GM21619 (cell line): ENCODE data around the gene ERP27.

Experiments used
- ATAC-seq: cut with Tn5 transposase; IDR thresholded peaks from one replicate; pipeline ENCODE4 v1.9.1; 2021; ENCODE audit not compliant: unreplicated experiment

Gene ERP27

DNA sequence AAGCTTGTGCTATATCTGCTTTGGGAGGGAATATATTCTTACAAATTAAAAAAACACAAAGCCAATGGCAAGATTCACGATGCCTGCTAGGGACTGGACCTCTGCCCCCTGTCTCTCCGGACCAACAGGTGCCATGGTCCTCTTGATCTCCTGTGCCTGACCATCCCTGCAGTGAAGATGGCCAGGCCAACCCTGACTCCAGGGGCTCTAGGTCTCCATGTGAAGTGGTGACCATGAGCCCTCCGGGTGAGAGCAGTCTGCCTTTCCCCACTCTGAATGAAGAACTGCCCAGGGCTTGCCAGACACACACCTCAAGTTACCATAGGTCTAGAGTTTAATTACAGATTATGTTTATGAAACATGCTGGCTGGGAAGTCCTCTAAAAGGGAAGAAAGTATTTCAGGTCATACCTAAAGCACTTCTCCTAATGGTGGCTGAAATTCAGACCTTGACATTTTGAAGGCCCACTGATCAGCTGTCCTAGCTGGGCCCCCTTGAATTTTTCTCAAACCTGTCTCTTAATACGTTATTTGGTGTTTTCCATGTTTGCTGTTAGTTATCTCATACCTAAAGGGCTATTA, 21.7 kb upstream of the ERP27 start:
- ATAC-seq, result no peak

DNA sequence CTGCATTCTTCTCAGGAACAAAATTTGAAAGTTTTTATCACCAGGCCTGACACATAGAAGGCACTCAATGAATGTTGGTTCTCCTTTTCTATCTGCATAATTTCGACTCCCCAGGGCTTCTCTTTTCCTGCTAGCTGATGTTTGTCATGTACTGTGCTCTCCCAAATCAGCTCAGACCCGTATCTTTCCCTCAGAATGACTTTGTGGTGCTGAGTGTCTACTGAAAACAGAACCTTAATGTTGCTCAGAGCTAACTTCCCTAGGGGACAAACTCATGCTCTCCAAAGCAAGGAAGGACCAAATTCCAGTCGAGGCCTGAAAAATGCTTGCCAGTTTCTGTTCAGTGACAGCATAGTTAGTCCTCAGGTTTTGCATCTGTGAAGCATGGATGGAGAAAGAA, 21.1 kb upstream of the ERP27 start:
- ATAC-seq, result no peak

DNA sequence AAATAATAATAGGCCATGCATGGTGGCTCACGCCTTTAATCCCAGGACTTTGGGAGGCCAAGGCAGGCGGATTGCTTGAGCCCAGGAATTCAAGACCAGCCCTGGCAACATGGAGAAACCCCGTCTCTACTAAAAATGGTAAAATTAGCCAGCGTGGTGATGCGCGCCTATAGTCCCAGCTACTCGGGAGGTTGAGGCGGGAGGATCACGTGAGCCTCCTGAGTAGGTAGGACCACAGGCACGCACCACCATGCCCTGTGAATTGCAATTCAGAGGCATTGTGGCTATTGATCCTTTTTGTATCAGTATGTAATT, 20.7 kb upstream of the ERP27 start:
- no peak for ATAC-seq

DNA sequence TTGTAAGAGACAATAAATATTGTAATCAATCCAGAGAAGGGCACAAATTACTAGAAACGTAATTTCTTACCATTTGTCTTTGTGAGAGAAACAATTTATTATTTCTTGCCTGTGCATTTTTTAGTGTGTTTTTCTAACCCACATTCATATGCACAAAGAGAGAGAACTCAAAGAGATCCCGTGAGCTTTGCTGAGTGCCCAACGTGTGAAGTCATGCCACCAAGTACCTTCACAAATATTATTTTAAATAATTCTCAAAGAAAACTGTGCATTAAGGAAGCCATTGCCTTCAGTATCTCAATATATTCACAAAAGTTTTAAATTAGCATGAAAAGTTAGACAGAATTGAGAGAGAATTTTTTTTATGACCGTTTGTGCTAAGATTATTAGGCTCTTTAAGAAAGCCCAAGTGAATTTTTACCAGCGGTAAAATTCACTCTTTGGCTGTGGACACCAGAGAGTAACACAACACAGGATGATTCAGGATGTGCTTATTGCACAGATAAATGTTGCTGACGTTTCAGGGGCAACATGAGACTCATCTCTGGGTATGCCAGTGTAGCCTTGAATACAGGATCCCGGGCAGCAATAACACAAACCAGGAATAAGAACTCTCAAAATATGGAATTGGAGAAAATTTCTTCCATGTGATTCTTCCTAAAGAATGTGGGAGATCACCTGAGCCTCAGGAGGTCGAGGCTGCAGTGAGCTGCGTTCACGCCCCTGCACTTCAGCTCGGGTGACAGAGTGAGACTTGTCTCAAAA, 20.2 kb upstream of the ERP27 start:
- no peak for ATAC-seq

DNA sequence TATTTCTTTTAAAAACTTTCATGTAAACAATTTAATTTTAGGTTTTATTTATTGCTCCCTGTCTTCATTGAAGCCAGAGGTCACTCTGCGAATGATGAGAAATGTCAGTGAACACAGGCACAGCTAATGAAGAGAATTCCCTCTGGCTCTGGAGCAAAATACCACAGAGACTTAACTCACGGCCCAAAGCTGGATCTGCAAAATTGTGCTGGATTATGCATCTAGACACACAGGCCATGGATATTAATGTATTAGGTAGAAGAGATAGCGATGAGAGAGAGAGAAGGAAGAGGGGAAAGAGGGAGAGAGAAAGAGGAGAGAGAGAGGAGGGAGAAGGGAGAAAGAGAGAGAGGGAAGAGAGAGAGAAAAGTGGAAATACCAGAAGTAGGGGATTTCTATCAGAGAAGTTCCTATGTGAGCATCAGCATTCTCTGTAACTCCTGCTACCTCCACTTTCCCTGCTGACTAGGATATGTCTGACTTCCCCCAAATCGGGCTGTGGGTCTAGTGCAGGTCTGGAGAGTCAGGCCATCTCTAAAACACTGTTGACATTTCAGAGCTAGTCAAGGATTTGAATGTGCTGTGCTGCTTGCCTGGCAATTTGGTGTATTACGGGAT, 19.3 kb upstream of the ERP27 start:
- no peak for ATAC-seq

DNA sequence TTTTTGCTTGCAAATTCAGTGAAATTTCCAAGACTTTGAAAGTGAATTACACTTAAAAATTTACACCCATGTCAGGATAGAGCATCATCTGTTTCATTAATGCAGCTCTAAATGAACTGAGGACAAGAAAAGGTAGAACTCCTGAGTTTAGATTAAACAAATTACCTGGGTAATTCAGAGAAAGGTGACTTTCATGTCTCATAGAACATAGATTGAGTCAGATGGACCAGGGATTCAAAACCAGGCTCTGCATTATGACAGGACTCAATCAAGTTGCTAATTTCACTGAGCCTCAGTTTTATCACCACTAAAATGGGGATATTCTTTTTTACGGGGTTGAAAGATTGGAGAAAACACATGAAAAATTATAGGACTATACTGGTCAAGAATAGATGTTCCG, 18.6 kb upstream of the ERP27 start:
- ATAC-seq, result no peak

DNA sequence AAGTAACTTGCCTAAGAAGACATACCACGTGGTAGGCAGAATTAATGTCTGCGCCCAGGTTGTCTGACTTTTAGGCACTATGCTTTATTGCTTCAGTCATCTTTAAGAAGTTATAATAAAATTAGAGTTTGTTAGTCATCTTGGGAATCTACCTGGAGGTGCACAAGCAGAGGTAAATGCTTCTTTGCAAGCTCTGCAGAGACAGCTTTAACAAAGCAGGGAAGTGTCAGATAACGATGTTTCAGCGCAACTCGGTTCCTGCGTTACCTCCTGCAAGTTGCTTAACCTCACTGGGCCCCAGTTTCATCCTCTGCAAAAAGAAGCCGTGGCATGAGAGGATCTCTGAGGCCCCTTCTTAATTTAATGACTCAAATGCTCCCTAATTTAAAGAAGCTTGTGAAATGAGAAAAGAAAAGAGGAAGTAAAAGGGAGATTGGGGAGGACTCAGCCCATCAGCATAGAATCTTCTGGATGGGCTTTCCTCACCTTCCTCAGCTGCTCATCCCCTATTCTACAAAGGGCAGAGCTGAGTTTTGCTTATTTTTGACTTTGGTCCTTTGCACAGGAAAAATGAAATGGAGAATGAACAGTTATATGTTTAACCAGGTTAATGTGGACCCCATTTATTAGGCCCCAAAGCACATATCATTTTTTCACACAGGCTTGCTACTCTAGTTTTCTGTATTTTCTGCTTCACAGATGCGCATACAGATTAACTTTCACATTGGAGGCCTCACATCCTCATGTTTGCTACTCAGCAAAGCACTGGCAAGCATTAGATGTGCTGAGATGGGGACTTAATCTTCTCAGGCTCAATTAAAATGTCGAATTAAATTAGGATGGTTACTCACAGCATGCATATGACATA, 17.9 kb upstream of the ERP27 start:
- peak; percentile 29 for ATAC-seq

DNA sequence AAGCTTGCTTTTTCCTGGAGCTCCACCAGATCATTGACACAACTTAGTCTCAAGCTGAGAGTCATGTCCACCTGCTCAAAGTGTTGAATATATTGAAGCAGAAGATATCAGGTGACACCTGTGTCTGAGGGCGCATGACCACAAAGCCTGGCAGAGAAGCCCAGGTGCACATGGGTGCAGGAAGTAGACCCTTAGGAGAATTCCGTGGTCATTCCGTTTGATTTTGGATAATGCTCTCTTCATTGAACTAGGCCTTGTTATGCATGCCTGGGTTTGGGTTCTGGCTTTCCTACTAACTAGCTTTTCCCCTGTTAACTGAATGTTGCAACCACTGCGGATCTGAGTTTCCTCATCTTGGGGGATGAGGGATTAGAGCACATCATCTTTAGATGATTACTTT, 15.9 kb upstream of the ERP27 start:
- no peak for ATAC-seq

DNA sequence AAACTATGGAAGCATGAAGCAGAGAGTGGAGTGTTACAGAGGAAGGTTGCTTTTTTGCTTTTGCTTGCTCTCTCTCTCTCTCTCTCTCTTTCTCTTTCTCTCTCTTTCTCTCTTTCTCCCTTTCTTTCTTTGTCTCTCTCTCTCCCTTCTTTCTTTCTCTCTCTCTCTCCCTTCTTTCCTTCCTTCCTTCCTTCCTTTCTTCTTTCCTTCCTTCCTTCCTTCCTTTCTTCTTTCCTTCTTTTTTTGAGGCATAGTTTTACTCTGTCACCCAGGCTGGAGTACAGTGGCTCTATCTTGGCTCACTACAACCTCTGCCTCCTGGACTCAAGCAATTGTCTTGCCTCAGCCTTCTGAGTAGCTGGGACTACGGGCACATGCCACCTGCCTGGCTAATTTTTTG, 15.4 kb upstream of the ERP27 start:
- ATAC-seq, result no peak

DNA sequence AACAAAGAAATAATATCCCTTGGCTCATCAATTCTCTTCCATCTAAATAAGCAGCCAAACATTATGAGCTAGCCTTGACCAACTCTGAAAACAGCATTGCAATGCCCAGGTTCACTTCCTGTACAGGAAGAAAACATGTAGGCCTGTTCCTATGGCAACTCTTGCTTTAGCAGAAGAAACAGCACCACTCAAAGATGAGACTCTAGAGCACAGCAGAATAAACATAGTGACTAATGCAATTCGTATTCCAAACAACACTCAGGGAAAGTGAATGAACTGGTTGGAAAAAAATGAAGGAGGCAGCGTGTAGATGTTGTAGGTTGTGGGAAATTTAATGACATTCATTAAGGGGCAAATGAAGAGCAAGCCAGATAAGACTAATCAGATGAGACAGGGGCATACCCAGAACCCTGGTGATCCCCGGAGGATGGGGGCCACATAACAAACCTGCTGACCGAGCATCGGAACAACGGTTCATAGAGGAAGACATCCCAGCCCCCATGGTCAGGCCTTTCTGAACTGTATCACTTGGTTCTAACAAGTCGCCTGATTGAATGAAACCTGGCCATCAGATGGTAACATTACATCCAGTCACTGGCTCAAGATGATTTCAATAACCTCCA, 14.1 kb upstream of the ERP27 start:
- ATAC-seq, result peak; percentile 59

DNA sequence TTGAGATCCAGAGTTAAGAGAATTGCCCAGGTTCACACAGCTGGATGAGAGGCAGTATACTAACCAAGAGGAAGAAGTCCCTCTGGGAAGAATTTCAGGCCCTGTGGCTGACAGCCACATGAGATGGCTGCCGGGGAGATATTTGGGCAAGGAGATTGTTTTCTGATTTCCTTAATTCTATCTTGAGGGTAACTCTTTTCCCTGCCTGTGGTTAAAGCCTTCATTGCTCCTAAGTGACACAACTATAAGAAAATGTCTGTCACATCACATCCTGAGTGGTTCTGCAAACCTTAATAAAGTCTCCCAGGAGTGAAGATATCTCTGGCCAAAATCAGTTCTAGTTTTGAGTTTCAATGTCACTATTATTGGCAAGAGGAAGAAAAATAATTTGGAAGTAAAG, 13.5 kb upstream of the ERP27 start:
- ATAC-seq, result no peak

DNA sequence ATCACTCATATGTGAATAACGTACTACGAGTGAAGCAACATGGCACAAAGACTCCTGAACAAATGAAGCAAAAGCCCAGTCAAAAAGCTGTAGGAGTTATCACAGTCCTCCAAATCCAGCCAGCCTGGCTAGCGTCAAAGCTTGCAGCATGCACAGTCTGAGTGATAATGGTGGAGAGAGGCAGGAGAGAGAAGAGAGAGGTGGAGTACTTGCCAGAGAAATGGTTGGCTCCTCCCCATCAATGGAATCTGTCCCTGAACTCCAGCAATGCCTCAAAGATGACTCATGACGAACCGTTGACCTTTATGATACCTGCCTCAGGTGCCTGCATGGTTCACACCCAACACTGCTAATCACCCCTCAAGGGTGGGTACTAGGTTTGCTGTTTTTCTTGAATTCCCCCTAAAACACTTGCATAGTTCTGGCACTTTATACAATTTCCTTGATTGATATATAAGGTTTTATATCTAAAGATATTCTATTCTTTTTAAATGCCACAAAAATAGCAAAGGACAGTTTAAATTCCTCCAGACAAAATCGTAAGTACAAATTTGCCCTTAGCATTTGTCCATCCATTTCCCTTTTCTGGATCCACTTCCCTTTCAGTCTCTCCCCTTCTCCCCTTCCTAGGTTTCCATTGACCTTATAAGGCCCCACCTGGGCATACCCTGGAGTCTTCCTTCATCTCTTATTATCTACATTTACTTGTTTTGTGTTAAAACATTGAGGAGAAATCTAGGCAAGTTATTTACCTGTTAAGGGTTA, 12.8 kb upstream of the ERP27 start:
- no peak for ATAC-seq

DNA sequence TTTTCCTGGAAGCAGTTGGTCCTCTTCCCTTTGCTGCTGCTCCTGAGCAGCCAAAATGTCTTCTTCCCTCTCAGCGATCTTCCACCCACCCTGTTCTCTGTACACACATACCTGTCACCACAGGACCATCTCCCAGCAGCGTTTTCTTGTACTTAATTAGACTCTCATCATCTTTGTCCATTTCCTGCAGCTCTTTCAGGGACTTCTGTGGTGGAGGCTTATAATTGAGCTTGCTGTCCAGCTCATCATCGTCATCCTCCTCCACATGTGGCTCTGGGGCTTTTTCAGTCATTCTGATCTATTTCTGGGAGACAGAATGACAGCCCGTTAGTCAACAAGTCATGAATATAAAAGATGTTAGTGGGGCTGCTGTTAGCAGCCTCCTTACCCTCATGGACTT, 12.1 kb upstream of the ERP27 start:
- ATAC-seq, result no peak

DNA sequence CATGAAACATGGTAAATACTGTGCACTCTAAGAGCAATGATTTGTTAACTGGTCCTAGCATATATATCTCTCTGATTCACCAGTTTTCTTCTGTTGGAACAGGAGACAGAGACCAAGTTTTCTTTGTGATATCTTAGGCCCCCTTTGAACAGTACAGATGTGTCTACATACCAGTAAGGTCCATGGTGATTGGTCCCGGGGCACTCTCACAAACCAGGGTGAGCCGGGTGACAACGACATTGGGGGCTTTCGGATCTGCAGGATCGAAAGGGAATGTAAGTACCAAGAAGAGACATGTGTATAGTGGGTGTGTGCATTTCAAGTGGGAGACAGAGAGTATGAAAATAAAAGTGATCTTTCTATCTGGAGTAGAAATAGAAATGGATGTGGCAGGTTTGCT, 11.3 kb upstream of the ERP27 start:
- no peak for ATAC-seq

DNA sequence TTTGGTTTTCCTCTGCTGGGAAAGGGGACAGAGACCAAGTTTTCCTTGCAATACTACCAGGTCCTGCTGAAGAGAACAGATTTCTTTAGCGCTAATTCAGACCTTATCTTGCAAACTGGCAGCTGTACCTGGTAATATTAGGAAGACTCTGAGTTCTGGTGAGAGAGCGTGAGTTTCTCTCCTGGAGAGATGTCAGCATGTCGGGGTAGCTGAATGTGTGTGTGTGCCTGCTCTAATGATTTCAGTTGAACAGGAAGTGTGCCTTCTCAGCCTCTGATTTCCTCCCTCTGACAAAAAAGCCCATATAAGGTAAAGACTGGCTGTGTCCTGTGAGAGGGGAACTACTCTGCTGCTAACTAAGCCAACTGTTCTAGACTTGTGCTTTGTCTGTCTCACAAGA, 10.3 kb upstream of the ERP27 start:
- peak; percentile 91 for ATAC-seq

DNA sequence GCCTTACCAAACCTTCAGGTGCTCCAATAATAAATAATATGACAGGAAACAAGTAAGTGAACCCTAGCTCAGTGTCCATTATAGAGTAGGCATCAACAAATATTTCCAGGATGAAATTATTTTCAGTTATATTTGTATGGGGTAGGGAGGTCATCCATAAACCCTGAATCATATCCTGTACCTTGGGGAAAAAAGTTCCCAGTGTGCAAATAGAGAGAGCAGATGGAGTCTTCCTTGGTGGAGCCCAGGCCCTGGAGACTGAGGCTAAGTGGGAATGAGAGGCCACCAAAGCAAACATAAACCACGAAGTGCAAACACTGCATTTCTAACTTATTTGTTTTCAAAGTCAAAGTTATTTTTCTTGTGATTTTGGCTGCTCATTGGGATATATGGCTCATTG, 8.5 kb upstream of the ERP27 start:
- no peak for ATAC-seq

DNA sequence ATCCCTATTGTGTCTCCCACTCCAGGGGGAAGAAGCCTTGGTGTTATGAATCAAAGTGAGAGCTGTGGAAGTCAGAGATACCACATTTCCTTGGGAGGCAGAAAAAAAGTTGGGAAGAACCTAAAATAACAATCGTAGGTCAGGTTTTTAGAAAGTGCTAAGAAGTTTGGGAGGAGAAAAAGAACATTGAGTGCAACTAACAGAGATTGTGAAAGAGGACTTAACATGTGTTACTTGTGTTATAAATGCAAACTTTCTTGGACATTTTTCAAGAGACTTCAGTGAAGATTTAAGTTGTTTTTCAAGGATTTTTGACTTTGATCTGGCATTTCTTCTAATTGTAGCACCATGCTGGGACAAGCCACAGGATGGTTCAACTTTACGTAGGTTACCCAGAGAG, 7.8 kb upstream of the ERP27 start:
- no peak for ATAC-seq

DNA sequence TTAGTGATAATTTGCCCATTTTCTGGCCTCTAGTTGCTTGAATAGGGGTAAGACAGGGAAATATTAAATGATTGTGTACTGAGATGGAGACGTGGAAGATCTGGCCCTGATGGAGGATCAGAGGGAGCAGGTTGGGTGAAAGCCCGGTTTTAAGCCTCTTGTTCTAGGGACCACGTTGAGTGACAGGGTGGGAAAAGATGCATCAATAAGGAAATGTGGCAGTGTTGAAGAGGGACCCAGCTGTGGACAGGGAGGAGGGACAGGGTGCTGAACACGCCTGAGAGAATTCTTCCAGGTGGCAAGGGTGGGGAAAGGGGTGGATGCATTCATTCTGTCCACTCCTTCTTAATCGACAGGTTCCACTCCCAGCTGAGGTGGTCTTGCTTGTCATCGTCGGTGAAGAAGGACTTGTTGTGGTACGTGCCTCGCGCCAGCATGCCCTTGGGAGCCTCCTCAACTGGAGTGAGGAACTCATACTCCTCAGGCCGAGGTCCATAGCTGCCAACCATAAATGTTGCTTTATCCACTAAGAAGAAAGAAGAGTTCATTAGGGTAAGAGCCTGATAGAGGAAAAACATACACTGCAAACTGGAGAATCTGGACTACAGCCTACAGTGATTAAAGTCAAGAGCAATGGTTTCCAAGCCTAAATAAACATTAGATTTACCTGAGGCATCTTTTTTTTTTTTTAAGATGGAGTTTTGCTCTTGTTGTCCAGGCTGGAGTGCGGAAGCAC, 4.0 kb upstream of the ERP27 start:
- no peak for ATAC-seq

DNA sequence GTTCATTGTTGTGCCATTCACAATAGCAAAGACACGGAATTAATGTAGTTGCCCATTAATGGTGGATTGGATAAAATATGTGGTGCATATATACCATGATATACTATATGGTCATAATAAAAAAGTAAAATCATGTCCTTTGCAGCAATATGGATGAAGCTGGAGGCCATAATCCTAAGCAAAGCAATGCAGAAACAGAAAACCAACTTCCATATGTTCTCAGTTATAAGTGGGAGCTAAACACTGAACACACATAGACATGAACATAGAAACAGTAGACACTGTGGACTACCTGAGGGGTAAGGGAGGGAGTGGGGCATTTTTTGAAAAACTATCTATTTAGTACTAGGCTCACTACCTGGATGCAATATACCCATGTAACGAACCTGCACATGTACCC, 3.0 kb upstream of the ERP27 start:
- ATAC-seq, result no peak

DNA sequence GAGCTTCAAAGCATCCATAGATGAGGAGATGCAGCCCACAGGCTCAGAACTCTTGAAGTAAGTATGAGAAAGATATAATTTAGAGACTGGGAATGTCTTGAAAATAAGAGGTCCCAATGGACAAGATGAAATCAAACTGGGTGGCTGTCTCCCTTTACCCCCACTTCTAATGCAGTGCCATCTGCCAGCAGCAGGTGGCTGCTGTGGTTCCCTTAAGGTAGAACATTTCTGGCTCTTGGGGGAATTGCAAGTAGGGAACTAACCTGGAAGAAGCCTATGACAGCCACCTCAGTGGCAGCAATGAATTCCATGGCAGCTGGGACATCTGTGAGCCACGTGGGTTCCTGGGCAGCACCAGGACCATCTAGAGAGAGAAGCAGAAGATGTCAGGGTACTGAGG, 648 bp downstream of the ERP27 start:
- ATAC-seq, result no peak
